K562 (cell line): ENCODE data around the gene UTP4. TPM values are rescaled to one million over a fixed set of nuclear protein-coding genes. Genes with fewer than 3 reads are reported as not detected.

Source experiments
- BCLAF1 ChIP-seq, 2 experiments: fragments of 450-650 bp in 1 of 2; IDR thresholded peaks; 2 replicates each; pipeline ENCODE4 v1.6.1; 2011 to 2017; ENCODE audit warnings: low read depth in 2 of 2, antibody characterized with exemption in 1 of 2, borderline replicate concordance in 1 of 2, low read length in 1 of 2, mild to moderate bottlenecking in 1 of 2, mixed read lengths in 1 of 2; ENCODE audit not compliant: control insufficient read depth in 1 of 2
- FOXM1 ChIP-seq, 2 experiments: fragments of 450-650 bp in 1 of 2; sonication (generic) in 1 of 2; formaldehyde crosslinking in 1 of 2; IDR thresholded peaks; 2 replicates each; pipeline versions ENCODE4 v1.6.1 to v1.9.0; 2017 to 2022; ENCODE audit warnings: low read depth in 2 of 2, mild to moderate bottlenecking in 2 of 2, missing genetic modification reagents in 1 of 2, moderate library complexity in 1 of 2
- GABPA ChIP-seq: fragments of 200-800 bp; sonication (Bioruptor generic); conservative IDR thresholded peaks from 2 replicates; pipeline ENCODE4 v1.6.1; 2016; ENCODE audit warnings: low read depth, missing genetic modification characterization, missing compliant biosample characterization
- HEY1 ChIP-seq: fragments of 250-450 bp; sonication (Bioruptor Pico); IDR thresholded peaks from 2 replicates; pipeline ENCODE4 v1.5.0; 2020; ENCODE audit warnings: mild to moderate bottlenecking, moderate library complexity, borderline replicate concordance
- KDM4B ChIP-seq, 2 experiments: fragments of 450-650 bp in 1 of 2; sonication (generic) in 1 of 2; IDR thresholded peaks; 2 replicates each; pipeline ENCODE4 v1.6.1; 2016 to 2017; ENCODE audit warnings: borderline replicate concordance in 2 of 2, antibody characterized with exemption in 1 of 2, low read depth in 1 of 2, mild to moderate bottlenecking in 1 of 2
- PHF8 ChIP-seq: fragments of 200-600 bp; sonication (generic); IDR thresholded peaks from 2 replicates; pipeline ENCODE4 v1.6.1; 2012; ENCODE audit warnings: mixed run types, mild to moderate bottlenecking, inconsistent platforms, low read length, moderate library complexity, borderline replicate concordance
- PML ChIP-seq: IDR thresholded peaks from 2 replicates; pipeline ENCODE4 v1.6.1; 2012; ENCODE audit warnings: low read length, inconsistent platforms
- PYGO2 ChIP-seq: fragments of 450-650 bp; IDR thresholded peaks from 2 replicates; pipeline ENCODE4 v1.6.1; 2016; ENCODE audit warnings: mild to moderate bottlenecking, missing genetic modification characterization, moderate library complexity, missing compliant biosample characterization
- RHOXF2B ChIP-seq: fragments of 250-450 bp; sonication (Bioruptor Pico); conservative IDR thresholded peaks from 2 replicates; pipeline ENCODE4 v1.5.1; 2021
- TFAM ChIP-seq: fragments of 250-450 bp; sonication (Bioruptor Pico); conservative IDR thresholded peaks from 2 replicates; pipeline ENCODE4 v1.5.0; 2021; ENCODE audit warnings: mild to moderate bottlenecking, moderate library complexity
- ZNF431 ChIP-seq: sonication (generic); formaldehyde crosslinking; IDR thresholded peaks from 2 replicates; pipeline ENCODE4 v1.8.0; 2022; ENCODE audit warnings: mild to moderate bottlenecking, missing genetic modification reagents
- polyA plus RNA-seq, 8 experiments: library from polyadenylated mRNA; depleted of rRNA in 4 of 8; stranded (reverse) in 5 of 8; unstranded in 3 of 8; fragments of >200 nt; fragmentation: Nextera tagmentation in 2 of 8; fragmentation: Illumina TruSeq in 1 of 8; extraction: Ambion mirVana in 2 of 8; extraction: Trizol in 1 of 8; gene quantifications; 2 replicates each; pipeline versions ENCODE4 v1.2.1 to v1.2.3, GENCODE V29; 2011 to 2014; ENCODE audit warnings: inconsistent platforms in 1 of 8, missing spikeins in 1 of 8
- total RNA-seq, 7 experiments: library from RNA; depleted of rRNA in 6 of 7; stranded (reverse); fragments of >200 nt in 6 of 7; fragmentation: Illumina TruSeq in 2 of 7; extraction: Trizol in 2 of 7; gene quantifications; 2 replicates each; pipeline versions ENCODE4 v1.2.1 to v1.2.3, GENCODE V29; 2011 to 2021; ENCODE audit warnings: low replicate concordance in 1 of 7
- TF ChIP-seq, protein P1 (sequence below): fragments of 450-650 bp; formaldehyde crosslinking; IDR thresholded peaks from 2 replicates; pipeline ENCODE4 v1.4.0; 2022; ENCODE audit warnings: mild to moderate bottlenecking, moderate library complexity
- TF ChIP-seq, protein P2 (sequence below): IDR thresholded peaks from 2 replicates; pipeline ENCODE4 v1.6.1; 2011; ENCODE audit not compliant: insufficient read length; ENCODE audit errors: extremely low read depth
- TF ChIP-seq, protein P3 (sequence below): fragments of 250-450 bp; sonication (Bioruptor Pico); IDR thresholded peaks from 2 replicates; pipeline ENCODE4 v1.8.0; 2021; ENCODE audit warnings: moderate library complexity, mild to moderate bottlenecking, inconsistent platforms
- TF ChIP-seq, protein P4 (sequence below): fragments of 250-450 bp; sonication (Bioruptor Pico); IDR thresholded peaks from 2 replicates; pipeline ENCODE4 v1.9.0; 2021; ENCODE audit warnings: mild to moderate bottlenecking, inconsistent platforms
- TF ChIP-seq, protein P5 (sequence below): fragments of 450-650 bp; IDR thresholded peaks from 2 replicates; pipeline ENCODE4 v1.6.1; 2017; ENCODE audit warnings: antibody characterized with exemption

The UTP4 gene
- total and polyA plus RNA-seq, 9 of the 15 experiments (the other 6 are each of a cell fraction or from before 2014, with no cell fraction given), result 46.1 to 203 (median 145) TPM

GRCh38 chr16:69217433-69217832 is 85.0 kb downstream of the UTP4 start (continued):
- TF ChIP-seq FOXM1 (IDR thresholded peaks at IDR 0.05; ENCODE audit: low read depth) (no peak), FOXM1 (CRISPR knock-in tag; IDR thresholded peaks at IDR 0.05; ENCODE audit: low read depth) (no peak), HEY1 (CRISPR knock-in tag) (no peak), PML (no peak), PHF8 (no peak), KDM4B (IDR thresholded peaks at IDR 0.05; ENCODE audit: borderline replicate concordance in 2 of 2, low read depth in 1 of 2) (no peak), GABPA (no peak), TFAM (CRISPR knock-in tag) (no peak), PYGO2 (tag) (no peak), ZNF431 (CRISPR knock-in tag) (no peak), BCLAF1 (IDR thresholded peaks at IDR 0.05; ENCODE audit: borderline replicate concordance in 1 of 2, control insufficient read depth in 1 of 2, low read depth in 2 of 2, low read length in 1 of 2) (no peak), RHOXF2B (no peak)
- TF ChIP-seq, protein P1, sequence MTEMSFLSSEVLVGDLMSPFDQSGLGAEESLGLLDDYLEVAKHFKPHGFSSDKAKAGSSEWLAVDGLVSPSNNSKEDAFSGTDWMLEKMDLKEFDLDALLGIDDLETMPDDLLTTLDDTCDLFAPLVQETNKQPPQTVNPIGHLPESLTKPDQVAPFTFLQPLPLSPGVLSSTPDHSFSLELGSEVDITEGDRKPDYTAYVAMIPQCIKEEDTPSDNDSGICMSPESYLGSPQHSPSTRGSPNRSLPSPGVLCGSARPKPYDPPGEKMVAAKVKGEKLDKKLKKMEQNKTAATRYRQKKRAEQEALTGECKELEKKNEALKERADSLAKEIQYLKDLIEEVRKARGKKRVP (CRISPR knock-in tag), result no peak
- TF ChIP-seq, protein P2, sequence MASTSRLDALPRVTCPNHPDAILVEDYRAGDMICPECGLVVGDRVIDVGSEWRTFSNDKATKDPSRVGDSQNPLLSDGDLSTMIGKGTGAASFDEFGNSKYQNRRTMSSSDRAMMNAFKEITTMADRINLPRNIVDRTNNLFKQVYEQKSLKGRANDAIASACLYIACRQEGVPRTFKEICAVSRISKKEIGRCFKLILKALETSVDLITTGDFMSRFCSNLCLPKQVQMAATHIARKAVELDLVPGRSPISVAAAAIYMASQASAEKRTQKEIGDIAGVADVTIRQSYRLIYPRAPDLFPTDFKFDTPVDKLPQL, result no peak
- TF ChIP-seq, protein P3, sequence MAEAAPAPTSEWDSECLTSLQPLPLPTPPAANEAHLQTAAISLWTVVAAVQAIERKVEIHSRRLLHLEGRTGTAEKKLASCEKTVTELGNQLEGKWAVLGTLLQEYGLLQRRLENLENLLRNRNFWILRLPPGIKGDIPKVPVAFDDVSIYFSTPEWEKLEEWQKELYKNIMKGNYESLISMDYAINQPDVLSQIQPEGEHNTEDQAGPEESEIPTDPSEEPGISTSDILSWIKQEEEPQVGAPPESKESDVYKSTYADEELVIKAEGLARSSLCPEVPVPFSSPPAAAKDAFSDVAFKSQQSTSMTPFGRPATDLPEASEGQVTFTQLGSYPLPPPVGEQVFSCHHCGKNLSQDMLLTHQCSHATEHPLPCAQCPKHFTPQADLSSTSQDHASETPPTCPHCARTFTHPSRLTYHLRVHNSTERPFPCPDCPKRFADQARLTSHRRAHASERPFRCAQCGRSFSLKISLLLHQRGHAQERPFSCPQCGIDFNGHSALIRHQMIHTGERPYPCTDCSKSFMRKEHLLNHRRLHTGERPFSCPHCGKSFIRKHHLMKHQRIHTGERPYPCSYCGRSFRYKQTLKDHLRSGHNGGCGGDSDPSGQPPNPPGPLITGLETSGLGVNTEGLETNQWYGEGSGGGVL (CRISPR knock-in tag), result no peak
- TF ChIP-seq, protein P4, sequence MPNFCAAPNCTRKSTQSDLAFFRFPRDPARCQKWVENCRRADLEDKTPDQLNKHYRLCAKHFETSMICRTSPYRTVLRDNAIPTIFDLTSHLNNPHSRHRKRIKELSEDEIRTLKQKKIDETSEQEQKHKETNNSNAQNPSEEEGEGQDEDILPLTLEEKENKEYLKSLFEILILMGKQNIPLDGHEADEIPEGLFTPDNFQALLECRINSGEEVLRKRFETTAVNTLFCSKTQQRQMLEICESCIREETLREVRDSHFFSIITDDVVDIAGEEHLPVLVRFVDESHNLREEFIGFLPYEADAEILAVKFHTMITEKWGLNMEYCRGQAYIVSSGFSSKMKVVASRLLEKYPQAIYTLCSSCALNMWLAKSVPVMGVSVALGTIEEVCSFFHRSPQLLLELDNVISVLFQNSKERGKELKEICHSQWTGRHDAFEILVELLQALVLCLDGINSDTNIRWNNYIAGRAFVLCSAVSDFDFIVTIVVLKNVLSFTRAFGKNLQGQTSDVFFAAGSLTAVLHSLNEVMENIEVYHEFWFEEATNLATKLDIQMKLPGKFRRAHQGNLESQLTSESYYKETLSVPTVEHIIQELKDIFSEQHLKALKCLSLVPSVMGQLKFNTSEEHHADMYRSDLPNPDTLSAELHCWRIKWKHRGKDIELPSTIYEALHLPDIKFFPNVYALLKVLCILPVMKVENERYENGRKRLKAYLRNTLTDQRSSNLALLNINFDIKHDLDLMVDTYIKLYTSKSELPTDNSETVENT (CRISPR knock-in tag), result no peak
- TF ChIP-seq, protein P5, sequence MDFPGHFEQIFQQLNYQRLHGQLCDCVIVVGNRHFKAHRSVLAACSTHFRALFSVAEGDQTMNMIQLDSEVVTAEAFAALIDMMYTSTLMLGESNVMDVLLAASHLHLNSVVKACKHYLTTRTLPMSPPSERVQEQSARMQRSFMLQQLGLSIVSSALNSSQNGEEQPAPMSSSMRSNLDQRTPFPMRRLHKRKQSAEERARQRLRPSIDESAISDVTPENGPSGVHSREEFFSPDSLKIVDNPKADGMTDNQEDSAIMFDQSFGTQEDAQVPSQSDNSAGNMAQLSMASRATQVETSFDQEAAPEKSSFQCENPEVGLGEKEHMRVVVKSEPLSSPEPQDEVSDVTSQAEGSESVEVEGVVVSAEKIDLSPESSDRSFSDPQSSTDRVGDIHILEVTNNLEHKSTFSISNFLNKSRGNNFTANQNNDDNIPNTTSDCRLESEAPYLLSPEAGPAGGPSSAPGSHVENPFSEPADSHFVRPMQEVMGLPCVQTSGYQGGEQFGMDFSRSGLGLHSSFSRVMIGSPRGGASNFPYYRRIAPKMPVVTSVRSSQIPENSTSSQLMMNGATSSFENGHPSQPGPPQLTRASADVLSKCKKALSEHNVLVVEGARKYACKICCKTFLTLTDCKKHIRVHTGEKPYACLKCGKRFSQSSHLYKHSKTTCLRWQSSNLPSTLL, result no peak
